ENCODE results near the gene PRR5. TPM values are rescaled to one million over a fixed set of nuclear protein-coding genes. Genes with fewer than 3 reads are reported as not detected.
"Not testable (repeated sequence)": the region's sequence is repeated elsewhere in the genome, so short reads cannot be mapped to it uniquely, and the experiment has no call there.

PRR5 gene, protein sequence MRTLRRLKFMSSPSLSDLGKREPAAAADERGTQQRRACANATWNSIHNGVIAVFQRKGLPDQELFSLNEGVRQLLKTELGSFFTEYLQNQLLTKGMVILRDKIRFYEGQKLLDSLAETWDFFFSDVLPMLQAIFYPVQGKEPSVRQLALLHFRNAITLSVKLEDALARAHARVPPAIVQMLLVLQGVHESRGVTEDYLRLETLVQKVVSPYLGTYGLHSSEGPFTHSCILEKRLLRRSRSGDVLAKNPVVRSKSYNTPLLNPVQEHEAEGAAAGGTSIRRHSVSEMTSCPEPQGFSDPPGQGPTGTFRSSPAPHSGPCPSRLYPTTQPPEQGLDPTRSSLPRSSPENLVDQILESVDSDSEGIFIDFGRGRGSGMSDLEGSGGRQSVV
- total RNA-seq (10 to 100 TPM; 85.3 to 86.3 TPM), polyA plus RNA-seq (100 to 1,000 TPM in 1 of 3 donors, 10 to 100 TPM in 2; 75.2 to 107 (median 83.3) TPM), total RNA-seq (19.6 to 31.1 (median 23.2) reads per million in 6 experiments)

- peak; percentile 83 to 91 for ATAC-seq
- Mint-ChIP-seq H3K27ac (peak within 1 kb of the TSS; percentile 62 to 95 (median 89)), H3K4me3 (peak within 1 kb of the TSS; percentile 76 to 92 (median 84)), H3K9me3 (no peaks in the 10 kb centered on the region), H3K36me3 (peaks cover 0 to 12% (median 0%) of the 10 kb centered on the region in 3 donors), H3K4me1 (peaks cover 11 to 54% (median 50%) of the 10 kb centered on the region in 4 donors), H3K27me3 (no peaks in the 10 kb centered on the region)
- POLR2A ChIA-PET = no interaction called here
- peak; percentile 74 to 94 (median 80) for DNase-seq
Measured at GRCh38 chr22:44701824-44702478, at the start of gene PRR5. TSS of gene PRR5 (plus strand) at chr22:44702204. CDS start at chr22:44702475, 271 bp downstream.

DNA sequence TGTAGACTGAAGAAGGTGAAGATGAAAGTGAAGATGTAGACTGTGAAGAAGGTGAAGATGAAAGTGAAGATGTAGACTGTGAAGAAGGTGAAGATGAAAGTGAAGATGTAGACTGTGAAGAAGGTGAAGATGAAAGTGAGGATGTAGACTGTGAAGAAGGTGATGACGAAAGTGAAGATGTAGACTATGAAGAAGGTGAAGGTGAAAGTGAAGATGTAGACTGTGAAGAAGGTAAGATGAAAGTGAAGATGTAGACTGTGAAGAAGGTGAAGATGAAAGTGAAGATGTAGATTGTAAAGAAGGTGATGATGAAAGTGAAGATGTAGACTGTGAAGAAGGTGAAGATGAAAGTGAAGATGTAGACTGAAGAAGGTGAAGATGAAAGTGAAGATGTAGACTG is 49.1 kb upstream of the PRR5 start:
- H3K27me3 Mint-ChIP-seq, ATAC-seq, H3K4me3 Mint-ChIP-seq, H3K4me1 Mint-ChIP-seq, H3K9me3 Mint-ChIP-seq, H3K36me3 Mint-ChIP-seq, H3K27ac Mint-ChIP-seq, POLR2A ChIA-PET, DNase-seq: not testable (repeated sequence)

DNA sequence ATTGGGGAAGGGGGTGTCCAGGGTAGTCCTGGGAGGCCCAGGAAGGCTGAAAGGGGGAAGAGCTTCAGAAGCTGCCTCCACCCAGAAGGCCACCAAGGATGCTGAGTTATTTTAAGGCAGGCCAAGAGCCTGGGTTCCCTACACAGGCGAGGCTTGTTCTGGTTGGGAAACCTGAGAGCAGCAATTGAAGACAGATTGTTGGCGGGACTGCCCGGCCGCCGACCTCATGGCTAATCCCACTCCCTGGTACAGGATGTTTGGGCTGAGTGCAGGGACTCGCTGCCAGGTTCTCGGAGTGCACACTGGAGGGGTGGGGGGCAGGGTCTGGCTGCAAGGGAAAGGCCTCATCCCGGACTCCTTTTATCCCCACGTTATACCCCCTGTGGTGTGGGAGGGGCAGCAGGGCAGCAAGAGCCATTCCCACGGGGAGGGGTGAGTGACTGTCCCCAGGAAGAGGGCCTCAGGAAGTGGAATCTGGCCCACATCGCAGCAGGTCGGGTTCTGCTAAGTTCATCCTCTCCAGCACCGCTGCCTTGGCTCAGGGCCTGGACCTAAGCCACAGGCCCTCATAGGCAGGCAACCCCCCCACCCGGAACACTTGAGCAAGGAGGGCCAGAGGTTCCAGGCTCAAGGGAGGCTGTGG is 43.6 kb upstream of the PRR5 start:
- Mint-ChIP-seq H3K36me3 (no peaks in the 10 kb centered on the region), H3K27me3 (no peaks in the 10 kb centered on the region), H3K4me1 (peaks cover 3 to 23% (median 17%) of the 10 kb centered on the region in 4 donors), H3K27ac (peak overlapping the region in 2 of 10 donors; percentile 14 to 15), H3K9me3 (no peaks in the 10 kb centered on the region), H3K4me3 (no peak overlapping the region)
- ATAC-seq (no peak), DNase-seq (no peak)
- POLR2A ChIA-PET = interaction anchor here (1.0 to 1.6 kb wide), 2 partner anchors 9 to 32 kb away, joined by 3 to 5 read pairs; no protein-coding TSS in a partner anchor

DNA sequence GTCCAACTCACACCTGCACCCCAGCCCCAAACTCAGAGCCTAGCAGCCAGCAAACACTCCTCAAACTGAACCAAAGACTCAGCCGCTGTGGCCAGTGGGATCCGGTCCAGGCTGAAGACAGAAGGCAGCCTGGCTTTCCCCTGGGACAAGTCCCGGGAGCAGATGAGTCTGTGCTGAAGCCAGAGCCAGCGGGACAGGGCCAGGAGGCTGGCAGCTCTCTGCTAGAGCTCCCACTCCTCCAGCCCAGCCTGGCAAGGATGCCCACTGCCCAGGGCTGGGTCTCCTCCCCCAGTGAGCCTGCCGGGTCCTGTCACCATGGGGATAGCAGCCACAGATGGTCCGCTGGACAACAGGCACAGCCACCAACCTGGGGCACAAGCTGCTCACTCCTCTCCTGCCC is 42.9 kb upstream of the PRR5 start:
- no peak for ATAC-seq
- DNase-seq = no peak
- Mint-ChIP-seq H3K27ac (peak overlapping the region in 2 of 10 donors; percentile 14 to 37), H3K9me3 (no peaks in the 10 kb centered on the region), H3K4me3 (no peak overlapping the region), H3K4me1 (peaks cover 7 to 30% (median 24%) of the 10 kb centered on the region in 4 donors), H3K27me3 (no peaks in the 10 kb centered on the region), H3K36me3 (no peaks in the 10 kb centered on the region)
- POLR2A ChIA-PET = interaction anchor here (1.0 to 1.6 kb wide), 2 partner anchors 8 to 32 kb away, joined by 3 to 5 read pairs; no protein-coding TSS in a partner anchor

DNA sequence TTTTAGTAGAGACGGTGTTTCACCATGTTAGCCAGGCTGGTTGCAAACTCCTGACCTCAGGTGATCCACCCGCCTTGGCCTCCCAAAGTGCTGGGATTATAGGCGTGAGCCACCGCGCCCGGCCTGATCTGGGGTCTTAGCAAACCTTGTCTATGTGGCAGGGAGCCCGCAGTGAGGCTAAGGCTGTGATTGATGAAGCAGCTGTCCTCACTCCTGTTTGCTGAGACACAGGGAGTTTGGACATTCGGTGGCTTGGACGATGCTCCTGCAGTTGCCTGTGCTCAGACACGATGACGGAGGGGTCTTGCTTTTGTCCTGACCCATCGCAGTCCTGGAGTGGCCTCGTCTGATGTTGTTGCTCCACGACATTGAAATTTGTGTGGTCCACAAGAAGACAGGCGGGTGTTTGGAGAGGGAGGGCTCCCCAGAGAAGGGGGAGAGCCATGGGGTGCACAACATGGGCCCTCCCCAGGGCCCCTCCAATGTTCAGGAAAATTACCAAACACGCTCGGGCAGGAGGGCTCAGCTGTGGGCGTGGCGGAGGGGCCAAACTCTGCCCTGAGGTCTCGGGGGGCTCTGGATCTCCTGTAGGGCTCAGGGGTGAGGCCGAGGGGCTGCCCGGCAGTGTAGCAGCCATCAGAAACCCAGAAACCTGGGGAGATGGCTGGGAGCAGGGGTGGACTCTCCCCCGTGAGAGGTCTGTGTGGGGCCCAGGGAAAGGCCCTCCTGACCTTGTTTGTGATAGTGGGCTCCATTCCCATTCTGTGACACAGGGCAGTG is 41.8 kb upstream of the PRR5 start:
- Mint-ChIP-seq H3K4me1 (peaks cover 7 to 41% (median 35%) of the 10 kb centered on the region in 4 donors), H3K27me3 (no peaks in the 10 kb centered on the region), H3K36me3 (no peaks in the 10 kb centered on the region), H3K9me3 (no peaks in the 10 kb centered on the region), H3K4me3 (no peak overlapping the region), H3K27ac (no peak overlapping the region)
- POLR2A ChIA-PET = interaction anchor here (0.7 kb wide), 1 partner anchor 14 kb away, joined by 7 read pairs; no protein-coding TSS in a partner anchor
- DNase-seq (no peak), ATAC-seq (no peak)

- peaks cover 9 to 49% (median 43%) of the 10 kb centered on the region in 4 donors for H3K4me1 Mint-ChIP-seq
- H3K27me3 Mint-ChIP-seq = no peaks in the 10 kb centered on the region
- no peak overlapping the region for H3K4me3 Mint-ChIP-seq
- DNase-seq (no peak), ATAC-seq (no peak)
- H3K27ac Mint-ChIP-seq = peak overlapping the region in 1 of 10 donors; percentile 38
- no peaks in the 10 kb centered on the region for H3K36me3 Mint-ChIP-seq
- POLR2A ChIA-PET = no interaction called here
- H3K9me3 Mint-ChIP-seq = no peaks in the 10 kb centered on the region
Measured at GRCh38 chr22:44661070-44661469, 40.9 kb upstream of the PRR5 start.

GRCh38 chr22:44661659-44662569 is 40.1 kb upstream of the PRR5 start:
- Mint-ChIP-seq H3K27ac (peak overlapping the region in 6 of 10 donors; percentile 38 to 80 (median 58)), H3K4me3 (peak overlapping the region in 2 of 10 donors; percentile 9 to 24), H3K4me1 (peaks cover 13 to 58% (median 51%) of the 10 kb centered on the region in 4 donors), H3K9me3 (no peaks in the 10 kb centered on the region), H3K36me3 (no peaks in the 10 kb centered on the region), H3K27me3 (no peaks in the 10 kb centered on the region)
- DNase-seq (no peak), ATAC-seq (no peak)
- POLR2A ChIA-PET = interaction anchor here (0.6 kb wide), 1 partner anchor 15 kb away, joined by 6 read pairs; no protein-coding TSS in a partner anchor

- Mint-ChIP-seq H3K9me3 (no peaks in the 10 kb centered on the region), H3K4me1 (peaks cover 19 to 65% (median 61%) of the 10 kb centered on the region in 4 donors), H3K36me3 (no peaks in the 10 kb centered on the region), H3K27me3 (no peaks in the 10 kb centered on the region), H3K27ac (peak overlapping the region; percentile 68 to 93 (median 90)), H3K4me3 (peak overlapping the region in 7 of 10 donors; percentile 50 to 73 (median 58))
- DNase-seq = no peak
- POLR2A ChIA-PET = interaction anchor here (0.6 to 1.1 kb wide), 7 partner anchors 11 to 162 kb away, joined by 3 to 8 read pairs (median 5); no protein-coding TSS in a partner anchor
- ATAC-seq = no peak
Measured at GRCh38 chr22:44663256-44663999, 38.6 kb upstream of the PRR5 start.

DNA sequence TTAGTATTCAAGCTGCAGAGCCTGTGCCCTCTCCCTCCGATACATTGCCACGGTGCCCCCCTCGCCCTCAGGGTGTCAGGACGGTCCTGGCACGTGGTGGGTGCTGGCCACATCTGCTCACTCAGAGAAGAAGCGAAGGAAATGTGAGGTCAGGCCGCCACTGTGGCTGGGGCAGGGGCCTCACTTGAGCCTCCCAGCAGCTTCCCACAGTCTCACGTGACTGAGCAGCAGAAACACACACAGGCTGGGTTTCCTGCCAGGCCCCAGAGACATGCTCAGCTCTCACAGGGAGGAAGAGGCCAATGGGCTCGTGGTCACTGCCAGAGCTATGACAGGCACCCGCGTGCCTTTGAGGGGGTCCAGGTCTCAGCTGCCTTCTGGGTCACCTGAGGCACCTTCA is 37.9 kb upstream of the PRR5 start:
- Mint-ChIP-seq H3K4me3 (peak overlapping the region; percentile 12 to 78 (median 55)), H3K36me3 (no peaks in the 10 kb centered on the region), H3K27me3 (no peaks in the 10 kb centered on the region), H3K9me3 (no peaks in the 10 kb centered on the region), H3K4me1 (peaks cover 19 to 67% (median 56%) of the 10 kb centered on the region in 4 donors), H3K27ac (peak overlapping the region; percentile 68 to 93 (median 90))
- POLR2A ChIA-PET = interaction anchor here (0.6 to 1.1 kb wide), 8 partner anchors 14 to 706 kb away, joined by 3 to 7 read pairs (median 4); no protein-coding TSS in a partner anchor
- ATAC-seq = peak; percentile 14 to 21
- peak in 6 of 10 donors; percentile 23 to 57 (median 42) for DNase-seq

- H3K4me3 Mint-ChIP-seq = peak overlapping the region in 9 of 10 donors; percentile 15 to 78 (median 52)
- peak overlapping the region; percentile 66 to 96 (median 86) for H3K27ac Mint-ChIP-seq
- POLR2A ChIA-PET = interaction anchor here (1.4 kb wide), 1 partner anchor 1371 kb away, joined by 6 read pairs; no protein-coding TSS in a partner anchor
- no peaks in the 10 kb centered on the region for H3K9me3 Mint-ChIP-seq
- peaks cover 21 to 77% (median 63%) of the 10 kb centered on the region in 4 donors for H3K4me1 Mint-ChIP-seq
- ATAC-seq (no peak), DNase-seq (no peak)
- no peaks in the 10 kb centered on the region for H3K27me3 Mint-ChIP-seq
- no peaks in the 10 kb centered on the region for H3K36me3 Mint-ChIP-seq
Measured at GRCh38 chr22:44665115-44665514, 36.9 kb upstream of the PRR5 start.
